ENCODE data around the gene CPLX3.

GRCh38 chr15:74855857-74856256 is 29.4 kb downstream of the CPLX3 start:
- TF ChIP-seq EZH2 (IDR thresholded peaks at IDR 0.05; ENCODE audit: borderline replicate concordance) (no peak), CTCF (IDR thresholded peaks at IDR 0.05; ENCODE audit: poor library complexity) (no peak), EZH2phosphoT487 (IDR thresholded peaks at IDR 0.05; ENCODE audit: low read depth, severe bottlenecking, unreplicated experiment) (no peak)
